GM13976 (cell line): ENCODE results near the gene ZNF367.
A peak's percentile ranks its signal among the peaks of the same experiment; 100 is the strongest.

Experiments used
- DNase-seq: peaks from one replicate; pipeline ENCODE4 v3.0.0; 2012; ENCODE audit warnings: low spot score
- in situ Hi-C: fragments of 300-500 bp; cut with MboI; formaldehyde crosslinking; loops from one replicate; pipeline ENCODE4 v1.12.0; 2022; ENCODE audit warnings: low sequenced_read_pairs, mixed read lengths, inconsistent platforms; ENCODE audit not compliant: unreplicated experiment
- TF ChIP-seq, protein P1 (sequence below): IDR thresholded peaks from 2 replicates; pipeline ENCODE4 v1.5.1; 2012; ENCODE audit warnings: borderline replicate concordance, mild to moderate bottlenecking; ENCODE audit not compliant: insufficient read depth; ENCODE audit errors: extremely low read depth, missing control alignments, control extremely low read depth

The ZNF367 gene

GRCh38 chr9:96449845-96450612 lies 31.9 kb upstream of the ZNF367 start, which contains the start of gene HABP4:
HABP4 (plus strand) TSS chr9:96450169; CDS start chr9:96450280, 111 bp downstream.
- in situ Hi-C loops = loop anchor here (10.0 kb wide), 1 partner anchor 215 kb away; no protein-coding TSS in a partner anchor
- peak; percentile 98 for DNase-seq

GRCh38 chr9:96449523-96449844 lies 31.3 kb upstream of the ZNF367 start:
- in situ Hi-C loops = loop anchor here (10.0 kb wide), 1 partner anchor 215 kb away; no protein-coding TSS in a partner anchor
- DNase-seq = no peak
- TF ChIP-seq, protein P1, sequence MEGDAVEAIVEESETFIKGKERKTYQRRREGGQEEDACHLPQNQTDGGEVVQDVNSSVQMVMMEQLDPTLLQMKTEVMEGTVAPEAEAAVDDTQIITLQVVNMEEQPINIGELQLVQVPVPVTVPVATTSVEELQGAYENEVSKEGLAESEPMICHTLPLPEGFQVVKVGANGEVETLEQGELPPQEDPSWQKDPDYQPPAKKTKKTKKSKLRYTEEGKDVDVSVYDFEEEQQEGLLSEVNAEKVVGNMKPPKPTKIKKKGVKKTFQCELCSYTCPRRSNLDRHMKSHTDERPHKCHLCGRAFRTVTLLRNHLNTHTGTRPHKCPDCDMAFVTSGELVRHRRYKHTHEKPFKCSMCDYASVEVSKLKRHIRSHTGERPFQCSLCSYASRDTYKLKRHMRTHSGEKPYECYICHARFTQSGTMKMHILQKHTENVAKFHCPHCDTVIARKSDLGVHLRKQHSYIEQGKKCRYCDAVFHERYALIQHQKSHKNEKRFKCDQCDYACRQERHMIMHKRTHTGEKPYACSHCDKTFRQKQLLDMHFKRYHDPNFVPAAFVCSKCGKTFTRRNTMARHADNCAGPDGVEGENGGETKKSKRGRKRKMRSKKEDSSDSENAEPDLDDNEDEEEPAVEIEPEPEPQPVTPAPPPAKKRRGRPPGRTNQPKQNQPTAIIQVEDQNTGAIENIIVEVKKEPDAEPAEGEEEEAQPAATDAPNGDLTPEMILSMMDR = no peak

More at GRCh38 chr9:96449845-96450612, 31.9 kb upstream of the ZNF367 start, which contains the start of gene HABP4:
- TF ChIP-seq, protein P1 = no peak

DNA sequence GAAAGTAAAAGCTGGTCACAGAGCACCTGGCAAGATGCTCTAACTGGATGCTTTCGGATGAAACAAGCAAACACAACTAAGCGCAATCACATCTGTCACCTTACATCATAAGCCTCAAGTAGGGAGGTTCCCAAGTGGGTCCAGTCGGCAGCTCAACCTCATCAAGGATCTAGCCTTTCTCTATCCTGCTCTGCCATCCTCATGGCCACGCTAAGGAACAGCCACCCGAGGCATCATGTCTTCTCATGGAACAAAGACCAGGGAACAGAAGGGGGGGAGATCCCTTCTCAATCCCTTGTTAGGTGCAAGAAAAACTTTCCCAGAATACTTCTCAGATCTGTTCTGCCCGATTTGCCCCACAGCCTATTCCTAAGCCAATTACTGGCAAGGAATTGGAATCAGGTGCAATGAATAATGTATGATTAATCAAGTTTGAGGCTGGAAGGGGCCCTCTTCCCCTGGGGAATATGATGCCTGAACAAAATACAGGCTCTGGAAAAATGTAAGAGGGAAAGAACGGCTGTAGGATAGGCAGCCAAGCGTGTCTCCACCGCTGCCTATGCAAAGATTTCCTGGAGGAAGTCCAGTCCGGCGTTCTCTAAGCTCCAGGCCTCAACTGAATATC lies 30.5 kb upstream of the ZNF367 start:
- no peak for DNase-seq
- TF ChIP-seq, protein P1 = no peak
- in situ Hi-C loops = loop anchor here (10.0 kb wide), 1 partner anchor 216 kb away; no protein-coding TSS in a partner anchor

- TF ChIP-seq, protein P1 = no peak
- in situ Hi-C loops = loop anchor here (10.0 kb wide), 1 partner anchor 217 kb away; no protein-coding TSS in a partner anchor
- no peak for DNase-seq
Observed at GRCh38 chr9:96447406-96447805, 29.2 kb upstream of the ZNF367 start.

- TF ChIP-seq, protein P1 = no peak
- in situ Hi-C loops = loop anchor here (10.0 kb wide), 1 partner anchor 222 kb away; no protein-coding TSS in a partner anchor
- DNase-seq = no peak
Observed at GRCh38 chr9:96442491-96442890, 24.3 kb upstream of the ZNF367 start.

GRCh38 chr9:96441798-96442445 lies 23.8 kb upstream of the ZNF367 start:
- in situ Hi-C loops = loop anchor here (10.0 kb wide), 1 partner anchor 223 kb away; no protein-coding TSS in a partner anchor
- TF ChIP-seq, protein P1 = peak; percentile 33
- DNase-seq = peak; percentile 49
